PC-3 (cell line): Measurements from ENCODE around the gene SLC24A3. TPM values are rescaled to one million over a fixed set of nuclear protein-coding genes. Genes with fewer than 3 reads are reported as not detected.

Experiments used
- ATAC-seq: fragments of 200-7000 bp; cut with Tn5 transposase; 2 replicates; pipeline ENCODE4 v1.9.1; 2020; ENCODE audit warnings: mild to moderate bottlenecking, moderate library complexity
- BruUV-seq: library from RNA; stranded (reverse); fragments of 400-500 nt; replicated peaks from 2 replicates; lab custom pipeline; 2021; lab: Mats Ljungman, UMichigan
- CTCF ChIA-PET: fragments of 300-600 bp; sonication (Branson Sonifier 250); formaldehyde crosslinking; loops from one replicate; lab custom pipeline; 2022; ENCODE audit warnings: antibody characterized with exemption; lab: Charles Lee
- POLR2A ChIA-PET: fragments of 300-600 bp; sonication (Branson Sonifier 250); formaldehyde crosslinking; loops from one replicate; lab custom pipeline; 2022; ENCODE audit warnings: antibody characterized with exemption; ENCODE audit not compliant: unreplicated experiment; lab: Charles Lee
- DNase-seq: peaks from one replicate; pipeline ENCODE4 v3.0.0-alpha.2; 2015
- H2AFZ ChIP-seq: fragments of 300-600 bp; sonication (generic); 2 replicates; pipeline ENCODE4 v1.6.0; 2016; ENCODE audit warnings: antibody characterized with exemption, low read length
- H3F3A ChIP-seq: fragments of 300-600 bp; sonication (generic); one replicate; pipeline ENCODE4 v1.6.0; 2017; ENCODE audit warnings: antibody characterized with exemption, low read length, control low read depth, mild to moderate bottlenecking; ENCODE audit not compliant: unreplicated experiment
- H3K27ac ChIP-seq: fragments of 300-600 bp; sonication (generic); 2 replicates; pipeline ENCODE4 v1.5.1; 2016; ENCODE audit warnings: mild to moderate bottlenecking, low read length
- H3K27me3 ChIP-seq: fragments of 300-600 bp; sonication (generic); 2 replicates; pipeline ENCODE4 v1.6.1; 2016; ENCODE audit warnings: low read length, mixed read lengths
- H3K36me3 ChIP-seq: fragments of 300-600 bp; sonication (generic); 2 replicates; pipeline ENCODE4 v1.6.1; 2016; ENCODE audit warnings: low read depth, mixed run types, low read length, mixed read lengths
- H3K4me1 ChIP-seq: fragments of 300-600 bp; sonication (generic); 2 replicates; pipeline ENCODE4 v1.5.1; 2016; ENCODE audit warnings: low read length; ENCODE audit not compliant: insufficient read depth
- H3K4me2 ChIP-seq: fragments of 300-600 bp; sonication (generic); 2 replicates; pipeline ENCODE4 v1.6.0; 2016; ENCODE audit warnings: low read length
- H3K4me3 ChIP-seq: fragments of 300-600 bp; sonication (generic); 2 replicates; pipeline ENCODE4 v1.5.1; 2016; ENCODE audit warnings: mild to moderate bottlenecking, low read length, mixed read lengths
- H3K79me2 ChIP-seq: fragments of 300-600 bp; sonication (generic); 2 replicates; pipeline ENCODE4 v1.6.1; 2017; ENCODE audit warnings: low read length, mixed read lengths
- H3K9ac ChIP-seq: fragments of 300-600 bp; sonication (generic); 2 replicates; pipeline ENCODE4 v1.6.0; 2016; ENCODE audit warnings: mild to moderate bottlenecking, low read length
- H3K9me2 ChIP-seq: fragments of 300-600 bp; sonication (generic); replicated peaks from 2 replicates; pipeline ENCODE4 v1.6.1; 2016; ENCODE audit warnings: mixed run types, low read length, mixed read lengths
- H3K9me3 ChIP-seq: fragments of 300-600 bp; sonication (generic); 2 replicates; pipeline ENCODE4 v1.6.1; 2016; ENCODE audit warnings: low read length, mixed read lengths
- H4K20me1 ChIP-seq: fragments of 300-600 bp; sonication (generic); 2 replicates; pipeline ENCODE4 v1.6.1; 2016; ENCODE audit warnings: low read length, mixed read lengths
- EZH2 ChIP-seq: fragments of 300-600 bp; sonication (generic); IDR thresholded peaks from one replicate; pipeline ENCODE4 v1.6.1; 2017; ENCODE audit warnings: antibody characterized with exemption, mild to moderate bottlenecking, low read length; ENCODE audit not compliant: unreplicated experiment
- EZH2phosphoT487 ChIP-seq: fragments of 300-600 bp; sonication (generic); IDR thresholded peaks from 2 replicates; pipeline ENCODE4 v1.6.1; 2018; ENCODE audit warnings: mild to moderate bottlenecking, antibody characterized with exemption, low read length, borderline replicate concordance
- intact Hi-C: fragments of 100-400 bp; cut with micrococcal nuclease; formaldehyde crosslinking; loops from 2 replicates; pipeline ENCODE4 v1.9.0; 2023
- total RNA-seq: library from RNA; depleted of rRNA; stranded (reverse); fragments of >200 nt; gene quantifications from 2 replicates; pipeline ENCODE4 v1.2.3, GENCODE V29; 2014
- TF ChIP-seq, protein P1 (sequence below): fragments of 300-600 bp; sonication (generic); conservative IDR thresholded peaks from 2 replicates; pipeline ENCODE4 v1.5.1; 2017; ENCODE audit warnings: antibody characterized with exemption, low read depth, mild to moderate bottlenecking, low read length

Gene SLC24A3
- total RNA-seq, 1 experiment from 2014 or later, result 0.11 TPM

DNA sequence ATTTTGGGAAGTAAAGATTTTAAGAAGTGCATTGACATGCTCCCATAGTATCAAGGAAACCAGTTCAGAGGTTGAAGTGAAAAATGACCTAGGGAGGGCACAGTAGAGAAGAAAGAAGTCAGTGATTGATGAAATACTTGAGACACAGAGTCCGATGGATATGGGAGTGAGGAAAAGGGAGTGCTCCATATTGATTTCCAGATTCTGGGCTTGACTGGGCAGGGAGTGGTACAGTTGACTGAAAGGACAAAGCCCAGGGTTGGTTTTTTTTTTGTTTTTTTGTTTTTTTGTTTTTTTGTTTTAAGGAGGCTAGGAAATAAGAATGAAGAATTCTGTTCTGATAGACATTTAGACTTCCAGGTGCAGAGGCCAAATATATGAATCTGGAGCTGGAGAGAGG lies 458.9 kb downstream of the SLC24A3 start:
- TF ChIP-seq, protein P1, sequence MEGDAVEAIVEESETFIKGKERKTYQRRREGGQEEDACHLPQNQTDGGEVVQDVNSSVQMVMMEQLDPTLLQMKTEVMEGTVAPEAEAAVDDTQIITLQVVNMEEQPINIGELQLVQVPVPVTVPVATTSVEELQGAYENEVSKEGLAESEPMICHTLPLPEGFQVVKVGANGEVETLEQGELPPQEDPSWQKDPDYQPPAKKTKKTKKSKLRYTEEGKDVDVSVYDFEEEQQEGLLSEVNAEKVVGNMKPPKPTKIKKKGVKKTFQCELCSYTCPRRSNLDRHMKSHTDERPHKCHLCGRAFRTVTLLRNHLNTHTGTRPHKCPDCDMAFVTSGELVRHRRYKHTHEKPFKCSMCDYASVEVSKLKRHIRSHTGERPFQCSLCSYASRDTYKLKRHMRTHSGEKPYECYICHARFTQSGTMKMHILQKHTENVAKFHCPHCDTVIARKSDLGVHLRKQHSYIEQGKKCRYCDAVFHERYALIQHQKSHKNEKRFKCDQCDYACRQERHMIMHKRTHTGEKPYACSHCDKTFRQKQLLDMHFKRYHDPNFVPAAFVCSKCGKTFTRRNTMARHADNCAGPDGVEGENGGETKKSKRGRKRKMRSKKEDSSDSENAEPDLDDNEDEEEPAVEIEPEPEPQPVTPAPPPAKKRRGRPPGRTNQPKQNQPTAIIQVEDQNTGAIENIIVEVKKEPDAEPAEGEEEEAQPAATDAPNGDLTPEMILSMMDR, result no peak
- TF ChIP-seq EZH2phosphoT487, result no peak
- TF ChIP-seq EZH2, result no peak
- Histone ChIP-seq H2AFZ (no peak overlapping the region), H3K27me3 (0 out of 2 replicates have a peak, but pooled peaks cover 6% of the 10 kb centered on the region), H3K79me2 (no peaks in the 10 kb centered on the region), H3K4me1 (0 out of 2 replicates have a peak, but pooled peaks cover 7% of the 10 kb centered on the region), H3K9ac (no peak overlapping the region), H3K36me3 (no peaks in the 10 kb centered on the region), H3F3A (no peaks in the 10 kb centered on the region), H4K20me1 (no peaks in the 10 kb centered on the region), H3K4me2 (no peak overlapping the region), H3K27ac (no peak overlapping the region), H3K9me2 (no peaks in the 10 kb centered on the region), H3K9me3 (no peaks in the 10 kb centered on the region), H3K4me3 (no peak overlapping the region)
- ATAC-seq (no peak), DNase-seq (no peak)
- POLR2A ChIA-PET, result no interaction called here
- intact Hi-C loops, result no loop called here
- CTCF ChIA-PET, result no interaction called here
- no TSS peak for BruUV-seq

DNA sequence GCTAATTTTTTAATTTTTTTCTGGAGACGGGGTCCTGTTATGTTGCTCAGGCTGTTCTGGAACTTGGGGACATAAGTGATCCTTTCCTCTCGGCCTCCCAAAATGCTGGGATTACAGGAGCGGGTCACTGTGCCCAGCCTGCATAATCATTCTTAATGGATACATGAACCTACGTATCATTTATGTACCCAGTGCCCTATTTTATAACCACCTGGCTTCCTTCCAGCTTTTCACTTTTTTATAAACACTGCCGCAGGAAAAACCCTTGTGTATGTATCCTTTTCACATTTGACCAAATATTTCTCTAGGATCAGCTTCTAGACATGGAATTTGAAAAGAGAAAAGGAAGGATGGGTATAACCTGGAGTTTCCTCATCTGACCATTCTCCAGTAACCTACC lies 460.1 kb downstream of the SLC24A3 start:
- no peak for ATAC-seq
- CTCF ChIA-PET, result no interaction called here
- H3K4me2 ChIP-seq, result peak overlapping the region; percentile 8; the same call in 1 of the 2 replicates
- intact Hi-C loops, result no loop called here
- peak; percentile 51 for DNase-seq
- no peak overlapping the region for H3K27ac ChIP-seq
- POLR2A ChIA-PET, result no interaction called here
- no peaks in the 10 kb centered on the region for H3K9me2 ChIP-seq
- H3K9me3 ChIP-seq, result no peaks in the 10 kb centered on the region
- TF ChIP-seq, protein P1, result no peak
- no peak for TF ChIP-seq EZH2phosphoT487
- no peak for TF ChIP-seq EZH2
- H3K9ac ChIP-seq, result no peak overlapping the region
- no peaks in the 10 kb centered on the region for H3F3A ChIP-seq
- no peaks in the 10 kb centered on the region for H3K36me3 ChIP-seq
- no peaks in the 10 kb centered on the region for H4K20me1 ChIP-seq
- H3K4me3 ChIP-seq, result no peak overlapping the region
- H3K79me2 ChIP-seq, result no peaks in the 10 kb centered on the region
- 0 out of 2 replicates have a peak, but pooled peaks cover 2% of the 10 kb centered on the region for H3K27me3 ChIP-seq
- no TSS peak for BruUV-seq
- H2AFZ ChIP-seq, result no peak overlapping the region
- H3K4me1 ChIP-seq, result 0 out of 2 replicates have a peak, but pooled peaks cover 7% of the 10 kb centered on the region

DNA sequence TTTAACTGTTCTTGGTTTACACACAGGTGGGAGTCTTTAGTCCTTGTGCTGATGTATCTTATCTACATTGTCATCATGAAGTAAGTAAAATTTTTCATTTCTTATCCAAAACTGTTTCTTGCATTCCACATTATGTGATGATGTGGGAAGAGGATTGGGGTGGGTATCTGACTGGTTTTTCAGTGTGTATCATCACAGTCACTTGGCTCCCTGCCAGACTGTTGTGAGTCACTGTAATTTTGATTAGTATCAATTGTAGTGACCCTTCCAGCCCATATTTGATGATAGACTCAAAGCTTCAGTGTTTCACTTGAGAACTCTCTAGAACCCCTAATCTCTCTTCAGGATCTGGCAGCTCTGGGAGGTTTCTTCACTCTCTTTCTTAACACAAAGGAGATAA lies 461.1 kb downstream of the SLC24A3 start:
- BruUV-seq, result no TSS peak
- TF ChIP-seq, protein P1, result no peak
- TF ChIP-seq EZH2phosphoT487 (no peak), EZH2 (no peak)
- DNase-seq (peak; percentile 62), ATAC-seq (no peak)
- no peaks in the 10 kb centered on the region for H3K79me2 ChIP-seq
- no peaks in the 10 kb centered on the region for H3K9me2 ChIP-seq
- CTCF ChIA-PET, result no interaction called here
- no peaks in the 10 kb centered on the region for H3K9me3 ChIP-seq
- no peak overlapping the region for H3K9ac ChIP-seq
- intact Hi-C loops, result no loop called here
- no peaks in the 10 kb centered on the region for H4K20me1 ChIP-seq
- no peak overlapping the region for H3K27ac ChIP-seq
- H3F3A ChIP-seq, result no peaks in the 10 kb centered on the region
- H3K4me3 ChIP-seq, result no peak overlapping the region
- POLR2A ChIA-PET, result no interaction called here
- no peaks in the 10 kb centered on the region for H3K27me3 ChIP-seq
- no peak overlapping the region for H3K4me2 ChIP-seq
- H2AFZ ChIP-seq, result no peak overlapping the region
- 0 out of 2 replicates have a peak, but pooled peaks cover 7% of the 10 kb centered on the region for H3K4me1 ChIP-seq
- H3K36me3 ChIP-seq, result no peaks in the 10 kb centered on the region
